HG02981 (cell line): ENCODE results near the gene RIN1.
"Not testable (repeated sequence)": the region's sequence is repeated elsewhere in the genome, so short reads cannot be mapped to it uniquely, and the experiment has no call there.

Source experiments
- ATAC-seq: cut with Tn5 transposase; IDR thresholded peaks from one replicate; pipeline ENCODE4 v1.9.1; 2021; ENCODE audit warnings: mild to moderate bottlenecking, moderate library complexity; ENCODE audit not compliant: unreplicated experiment

RIN1 gene

DNA sequence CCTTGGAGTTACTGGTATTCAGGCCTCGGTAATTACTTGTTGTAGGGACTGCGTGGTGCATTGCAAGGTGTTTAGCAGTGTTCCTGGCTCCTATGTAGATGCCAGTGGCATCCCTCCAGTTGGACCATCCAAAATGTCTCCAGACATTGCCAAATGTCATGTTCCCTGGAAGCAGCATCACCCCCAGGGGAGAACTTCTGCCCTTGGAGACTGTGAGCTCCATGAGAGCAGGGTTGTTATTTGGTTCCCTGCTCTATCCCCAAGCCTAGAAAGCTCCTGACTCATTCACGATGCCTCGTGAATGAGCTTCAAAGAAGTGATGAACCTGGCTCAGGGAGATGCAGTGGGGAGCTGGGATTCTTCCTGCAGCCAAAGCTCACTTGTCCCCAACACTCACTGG is 14.6 kb downstream of the RIN1 start:
- no peak for ATAC-seq

DNA sequence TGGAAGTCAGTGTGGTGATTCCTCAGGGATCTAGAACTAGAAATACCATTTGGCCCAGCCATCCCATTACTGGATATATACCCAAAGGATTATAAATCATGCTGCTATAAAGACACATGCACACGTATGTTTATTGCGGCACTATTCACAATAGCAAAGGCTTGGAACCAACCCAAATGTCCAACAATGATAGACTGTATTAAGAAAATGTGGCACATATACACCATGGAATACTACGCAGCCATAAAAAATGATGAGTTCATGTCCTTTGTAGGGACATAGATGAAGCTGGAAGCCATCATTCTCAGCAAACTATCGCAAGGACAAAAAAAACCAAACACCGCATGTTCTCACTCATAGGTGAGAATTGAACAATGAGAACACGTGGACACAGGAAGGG is 15.5 kb downstream of the RIN1 start:
- ATAC-seq = not testable (repeated sequence)

DNA sequence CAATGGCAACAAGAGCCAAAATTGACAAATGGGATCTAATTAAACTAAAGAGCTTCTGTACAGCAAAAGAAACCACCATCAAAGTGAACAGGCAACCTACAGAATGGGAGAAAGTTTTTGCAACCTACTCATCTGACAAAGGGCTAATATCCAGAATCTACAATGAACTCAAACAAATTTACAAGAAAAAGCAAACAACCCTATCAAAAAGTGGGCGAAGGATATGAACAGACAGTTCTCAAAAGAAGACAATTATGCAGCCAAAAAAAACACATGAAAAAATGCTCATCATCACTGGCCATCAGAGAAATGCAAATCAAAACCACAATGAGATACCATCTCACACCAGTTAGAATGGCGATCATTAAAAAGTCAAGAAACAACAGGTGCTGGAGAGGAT is 15.9 kb downstream of the RIN1 start:
- ATAC-seq = not testable (repeated sequence)

DNA sequence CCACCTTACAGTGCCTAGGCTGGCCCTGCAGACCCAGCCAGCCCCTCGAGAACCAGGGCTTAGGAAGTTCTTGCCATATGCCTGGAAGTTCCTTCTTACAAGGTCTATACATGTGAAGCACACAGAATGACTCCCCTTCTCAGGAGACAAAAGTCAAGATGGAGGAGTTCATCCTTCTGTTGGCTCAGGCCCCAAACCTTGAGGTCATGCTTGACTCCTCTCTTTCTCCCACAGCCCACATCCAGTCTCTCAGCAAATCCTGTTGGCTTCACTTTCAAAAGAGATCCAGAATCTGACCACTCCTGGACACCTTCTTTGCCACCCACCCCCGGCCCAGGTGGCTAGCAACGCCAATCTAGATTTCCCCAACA is 17.6 kb downstream of the RIN1 start:
- ATAC-seq = no peak

DNA sequence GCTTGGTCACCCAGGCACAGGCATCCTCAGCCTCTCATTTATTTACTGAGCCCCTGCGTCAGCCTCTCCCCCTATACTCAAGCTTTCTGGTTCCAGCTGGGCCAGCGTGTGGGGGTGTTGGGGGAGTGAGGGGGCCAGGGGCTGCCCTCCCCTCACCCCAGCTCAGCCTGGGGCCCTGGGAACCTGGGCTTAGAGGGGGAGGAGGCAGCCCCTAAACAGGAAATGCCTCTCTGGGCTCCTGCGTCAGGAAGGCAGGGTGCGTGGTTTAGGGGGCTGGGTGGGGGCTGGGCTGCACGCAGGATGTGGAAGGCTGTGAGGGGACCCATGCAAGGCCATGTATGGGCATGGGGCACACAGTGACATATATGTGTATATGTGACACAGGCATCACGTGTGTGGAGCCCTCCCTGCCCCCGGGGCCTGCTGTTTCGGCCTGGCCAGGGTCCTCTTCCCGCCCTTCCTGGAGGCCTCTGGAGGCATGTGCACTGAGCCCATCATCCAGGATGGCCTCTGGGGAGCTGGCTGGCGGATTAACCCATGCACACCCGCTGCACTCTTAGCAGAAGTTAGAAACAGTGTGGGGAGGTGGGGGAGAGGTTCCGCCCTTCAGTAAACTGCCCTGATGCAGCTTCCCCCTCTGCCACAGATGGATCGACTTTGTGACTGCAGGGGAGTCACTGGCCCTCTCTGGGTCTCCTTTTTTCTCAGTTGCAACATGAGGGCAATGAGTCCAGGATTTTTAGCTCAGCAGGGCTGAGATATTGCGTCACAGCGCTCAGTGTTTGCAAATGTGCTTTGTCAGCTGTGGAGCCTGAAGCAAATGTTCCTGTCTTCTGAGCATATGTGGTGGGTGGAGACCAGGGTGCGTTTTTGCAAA is 18.3 kb downstream of the RIN1 start:
- no peak for ATAC-seq

DNA sequence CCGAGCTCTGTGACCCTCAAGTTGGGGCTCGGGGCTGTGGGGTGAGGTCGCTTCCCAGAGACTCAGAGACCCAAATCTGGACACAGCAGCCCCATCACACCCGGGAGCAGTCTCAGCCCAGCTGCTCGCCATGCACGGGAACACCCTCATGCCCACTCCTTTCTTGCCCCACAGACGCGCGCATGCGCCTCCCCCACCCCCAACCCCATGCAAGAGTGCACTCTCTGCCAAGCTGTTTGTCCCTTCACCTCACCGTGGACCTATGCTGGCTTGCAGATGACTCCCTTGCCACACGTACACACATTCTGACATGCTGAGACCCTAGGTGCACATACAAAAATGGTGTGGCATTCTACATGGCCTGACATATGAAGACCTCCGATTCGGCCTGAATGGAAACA is 18.9 kb downstream of the RIN1 start:
- no peak for ATAC-seq

DNA sequence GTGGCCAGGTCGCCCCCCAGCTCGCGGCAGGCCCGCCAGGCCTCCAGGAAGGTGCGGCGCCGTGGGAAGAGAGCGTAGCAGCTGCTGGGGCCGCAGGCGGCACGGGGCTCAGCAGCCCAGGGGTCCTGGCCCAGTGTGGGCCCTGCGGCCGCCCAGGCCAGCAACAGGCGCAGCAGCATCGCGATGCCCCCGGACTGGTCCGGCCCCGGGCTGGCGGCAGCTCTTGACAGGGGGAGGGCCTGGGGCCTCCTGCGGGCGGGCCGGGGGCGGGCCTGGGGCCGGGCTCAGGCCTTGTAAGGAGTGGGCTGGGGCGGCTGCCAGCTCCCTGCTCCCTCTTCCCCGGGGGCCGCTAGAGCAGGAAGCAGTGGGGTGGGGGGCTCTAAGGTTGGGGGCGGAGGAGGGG is 19.4 kb downstream of the RIN1 start, which contains the start of gene CD248:
TSS of gene CD248 (minus strand) at position 196 of the 403 bp plus-strand sequence. CDS start at position 179, 17 bp downstream.
- ATAC-seq = no peak

DNA sequence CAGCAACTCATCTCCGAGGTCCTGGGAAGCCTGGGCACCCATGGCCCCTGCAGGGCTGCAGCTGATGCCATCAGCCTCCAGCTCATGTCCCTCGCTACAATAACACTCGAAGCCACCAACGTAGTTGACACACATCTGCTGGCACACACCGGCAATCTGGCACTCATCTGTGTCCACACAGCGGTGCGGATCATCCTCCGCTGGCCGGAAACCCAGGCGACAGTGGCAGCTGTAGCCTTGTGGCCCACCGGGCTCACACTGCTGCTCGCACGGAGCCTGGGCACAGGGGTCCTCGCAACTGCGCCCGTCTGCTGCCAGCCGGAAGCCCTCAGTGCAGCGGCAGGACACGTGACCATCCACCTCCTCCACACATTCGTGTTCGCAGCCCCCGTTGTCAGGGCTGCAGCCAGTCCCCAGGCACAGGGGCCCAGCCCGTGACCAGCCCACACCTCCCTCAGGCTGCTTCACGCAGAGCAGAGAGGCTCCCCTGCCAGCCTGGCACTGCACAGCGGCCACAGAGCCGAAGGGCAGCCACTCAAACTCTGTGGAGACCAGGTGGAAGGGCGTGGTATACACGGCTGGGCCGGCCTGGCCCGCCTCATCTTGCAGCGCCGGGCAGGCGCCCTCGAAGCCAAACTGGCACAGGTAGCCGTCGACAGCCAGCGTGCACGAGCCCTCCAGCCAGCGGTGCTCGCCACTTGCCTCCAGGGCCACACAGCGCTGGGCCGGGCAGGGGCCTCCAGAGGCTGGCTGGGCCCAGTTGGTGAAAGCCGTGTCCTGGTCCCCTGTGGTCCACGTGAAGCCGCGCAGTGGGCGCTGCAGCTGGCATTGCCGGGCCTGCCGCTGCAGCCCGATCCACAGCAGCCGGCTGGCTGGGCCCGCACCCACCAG is 20.1 kb downstream of the RIN1 start:
- ATAC-seq = no peak

DNA sequence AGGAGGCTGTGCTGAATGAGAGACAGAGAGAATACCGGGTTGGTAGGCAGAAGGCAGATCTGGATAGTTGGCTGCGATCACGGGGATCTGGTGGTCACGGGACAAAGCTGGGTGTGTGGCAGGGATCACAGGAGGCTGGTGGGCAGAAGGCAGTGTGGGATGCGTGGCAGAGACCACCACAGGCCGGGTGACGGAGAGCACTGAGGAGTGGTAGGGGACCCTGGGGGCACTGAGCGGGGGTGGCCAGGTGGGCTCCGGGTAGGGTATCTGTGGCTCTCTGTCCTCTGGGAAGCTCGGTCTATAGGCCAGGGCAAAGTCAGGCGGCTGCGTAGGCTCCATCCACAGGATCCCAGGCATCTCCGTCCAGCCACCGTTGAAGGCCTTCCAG is 20.7 kb downstream of the RIN1 start:
- ATAC-seq = no peak

DNA sequence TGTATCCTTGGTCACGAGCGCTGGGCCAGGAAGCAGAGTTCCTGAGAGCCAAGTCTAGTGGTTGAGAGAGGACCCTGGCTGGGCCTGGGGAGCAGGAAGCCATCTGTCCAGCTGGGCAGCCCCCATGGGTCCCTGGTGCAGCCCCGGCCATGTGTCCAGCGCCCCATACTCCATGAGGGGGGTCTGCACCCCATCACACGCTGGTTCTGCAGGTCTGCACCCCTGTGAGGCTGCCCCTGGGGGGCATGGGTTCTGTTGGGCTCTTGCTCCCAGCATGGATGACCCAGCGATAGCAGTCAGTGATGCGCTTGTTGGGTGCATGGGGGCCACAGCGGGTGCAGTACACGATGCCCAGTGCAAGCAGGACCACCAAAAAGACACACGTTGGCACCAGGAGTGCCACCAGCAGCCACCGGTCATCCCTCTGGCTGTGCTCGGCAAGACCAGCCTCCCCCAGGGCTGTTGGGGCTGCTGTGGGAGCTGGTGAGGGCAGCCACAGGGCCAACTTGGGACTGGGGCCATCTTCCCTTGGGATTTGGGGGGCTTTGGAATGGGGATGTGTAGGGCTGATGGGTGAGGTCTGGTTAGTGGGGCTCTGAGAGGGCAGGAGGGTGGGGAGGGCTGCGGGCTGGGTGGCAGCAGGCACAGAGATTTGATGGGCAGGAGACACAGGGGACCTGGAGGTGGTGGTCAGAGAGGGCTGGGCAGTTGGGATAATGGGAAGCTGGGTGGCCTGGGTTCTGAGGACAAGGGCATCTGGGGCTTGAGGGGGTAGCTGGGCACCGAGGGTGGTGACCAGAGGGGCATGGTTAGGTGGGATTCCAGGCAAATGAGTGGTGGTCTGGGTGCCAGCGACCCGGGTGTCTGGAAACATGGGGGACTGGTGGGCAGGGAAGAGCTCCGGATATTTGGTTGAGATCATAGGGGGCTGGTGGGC is 21.4 kb downstream of the RIN1 start:
- ATAC-seq = no peak

DNA sequence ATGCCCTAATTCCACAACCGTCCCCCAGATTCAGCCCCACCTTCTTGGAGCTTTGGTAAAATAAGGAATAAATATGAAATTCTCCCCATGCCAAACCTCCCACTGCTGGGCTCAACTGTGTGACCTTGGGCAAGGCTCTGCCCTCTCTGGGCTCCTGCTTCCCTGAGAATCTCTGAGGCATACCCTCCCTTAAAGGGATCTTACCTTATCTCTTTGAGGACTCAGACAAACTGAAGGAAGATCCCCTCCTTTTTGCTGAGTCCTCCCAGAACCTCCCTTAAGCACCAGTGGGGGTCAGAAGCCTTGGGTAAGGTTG is 22.1 kb downstream of the RIN1 start:
- ATAC-seq = no peak

DNA sequence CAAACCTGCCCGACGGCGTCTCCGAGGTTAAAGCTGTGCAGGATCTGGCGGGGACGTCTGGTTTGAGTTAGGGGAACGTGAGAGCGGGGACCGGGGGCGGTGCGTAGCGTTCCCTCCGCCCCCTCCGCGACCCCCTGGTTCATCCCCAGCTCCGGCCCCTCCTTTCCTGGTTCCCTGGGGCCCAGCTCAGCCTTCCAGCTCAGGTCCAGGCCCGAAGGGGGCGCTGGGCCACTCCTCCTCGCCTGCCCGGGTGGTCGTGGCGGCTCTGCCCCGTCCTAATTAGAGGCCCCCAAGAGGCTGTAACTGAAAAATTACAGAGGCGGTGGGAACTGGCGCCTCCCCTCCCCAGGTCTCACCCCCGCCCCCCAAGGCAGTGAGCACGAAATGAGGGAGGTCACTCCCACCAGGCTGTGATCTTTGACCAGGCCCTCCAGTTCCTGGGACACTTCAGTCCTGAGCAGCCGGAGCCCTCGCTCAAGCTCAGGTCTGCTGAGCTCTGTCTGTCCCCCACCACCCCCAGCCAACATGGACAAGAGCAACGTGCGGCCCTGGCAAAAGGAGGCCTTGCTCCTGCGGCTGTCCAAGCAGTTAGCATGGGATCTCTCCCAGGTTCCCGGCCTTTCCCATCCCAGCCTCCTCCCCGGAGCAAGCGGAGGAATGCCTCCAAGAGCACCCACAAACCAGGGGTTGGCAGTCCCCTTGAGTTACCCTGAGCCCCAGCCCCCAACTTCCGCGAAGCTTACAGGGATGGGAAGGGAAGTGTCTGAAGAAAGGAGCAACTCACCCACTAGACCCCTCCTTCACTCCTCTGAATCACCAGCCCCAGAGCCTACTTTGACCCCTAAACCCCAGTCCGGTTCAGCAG is 22.7 kb downstream of the RIN1 start:
- no peak for ATAC-seq

DNA sequence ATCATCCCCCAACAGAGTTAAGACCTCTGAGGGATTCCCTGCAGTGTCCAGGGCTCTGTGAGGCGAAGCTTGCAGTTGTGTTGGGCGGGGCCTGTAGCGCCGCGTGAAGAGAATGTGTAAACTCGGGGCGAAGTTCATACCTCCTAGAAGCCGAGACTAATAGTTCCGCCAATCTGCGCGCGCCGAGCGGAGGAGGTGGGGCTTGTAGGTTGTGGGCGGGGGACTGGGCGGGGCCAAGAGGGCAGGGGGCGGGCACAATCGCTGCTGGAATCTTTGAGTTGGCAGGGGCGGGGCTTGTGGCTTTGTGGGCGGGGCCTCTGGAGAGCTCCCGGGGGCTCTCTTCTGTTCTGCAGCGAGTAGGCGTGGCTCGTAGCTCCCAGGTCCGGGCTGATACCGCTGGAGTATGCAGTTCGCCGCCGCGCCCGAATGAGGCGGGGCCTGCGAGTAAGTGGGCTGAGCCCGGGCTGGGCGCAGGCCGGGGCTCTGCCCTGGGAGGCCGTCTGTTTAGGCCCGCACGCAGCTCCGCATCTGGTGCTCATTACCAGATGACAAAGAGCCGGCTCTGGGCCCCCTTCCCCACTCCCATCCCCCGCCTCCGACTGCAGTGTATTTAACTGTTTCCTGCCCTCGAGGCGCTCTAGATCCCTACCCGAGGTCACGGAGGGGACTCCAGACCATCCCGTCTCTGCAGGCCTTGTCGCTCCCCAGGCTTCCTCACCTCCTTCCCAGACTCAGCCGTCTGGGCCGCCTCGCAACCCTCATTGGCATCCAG is 23.5 kb downstream of the RIN1 start:
- peak; percentile 57 for ATAC-seq

DNA sequence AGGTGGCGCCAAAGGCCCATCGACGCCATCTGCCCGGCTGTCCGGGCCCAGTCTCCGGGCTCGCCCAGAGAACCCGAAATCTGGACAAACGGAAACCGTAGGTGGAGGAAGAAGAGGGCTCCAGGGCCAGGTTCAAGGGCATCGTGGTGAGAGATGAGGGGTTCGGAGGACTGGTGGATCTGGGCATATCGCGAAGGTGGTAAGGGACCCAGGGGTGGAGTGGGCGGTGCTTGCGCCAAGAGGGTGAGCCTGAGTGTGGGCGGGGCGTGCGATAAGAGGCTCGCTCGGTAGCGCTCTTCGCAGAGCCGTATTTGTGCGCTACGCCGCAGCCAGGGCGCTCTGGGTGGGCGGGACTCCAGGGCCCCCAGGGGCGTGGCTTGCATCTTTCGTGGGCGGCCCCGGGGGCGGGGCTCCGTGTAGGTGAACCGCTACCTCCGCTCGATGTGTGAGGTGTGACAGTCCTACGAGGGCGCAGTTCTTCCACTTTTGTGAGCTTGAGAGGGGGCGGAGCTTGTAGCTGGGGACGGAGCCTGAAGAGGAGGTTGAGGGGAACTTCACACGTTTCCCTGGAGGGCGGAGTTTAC is 24.2 kb downstream of the RIN1 start:
- ATAC-seq = peak; percentile 51

DNA sequence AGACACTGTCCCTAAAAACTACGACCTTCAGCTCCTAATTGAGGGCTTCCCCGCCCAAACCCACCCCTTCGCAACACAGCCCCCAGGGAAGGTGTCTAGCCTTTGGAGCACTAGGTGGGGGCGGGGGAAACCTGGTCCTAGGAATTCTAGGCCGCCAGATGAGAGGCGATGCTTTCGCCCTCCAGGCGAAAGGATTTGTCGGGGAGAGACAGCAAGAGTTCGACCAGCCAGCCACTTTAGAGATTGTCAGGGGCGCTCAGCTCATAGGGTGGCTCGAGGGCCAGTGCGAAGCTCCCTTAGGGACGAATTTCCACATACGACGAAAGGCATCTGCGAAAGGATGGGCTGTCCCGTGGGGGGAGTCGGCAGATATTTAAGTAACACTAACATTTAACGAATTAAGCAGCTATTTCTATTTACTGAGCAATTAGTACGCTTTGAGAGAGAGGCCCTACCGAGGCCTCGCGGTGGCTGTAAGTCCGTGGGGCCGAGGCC is 24.7 kb downstream of the RIN1 start:
- no peak for ATAC-seq

DNA sequence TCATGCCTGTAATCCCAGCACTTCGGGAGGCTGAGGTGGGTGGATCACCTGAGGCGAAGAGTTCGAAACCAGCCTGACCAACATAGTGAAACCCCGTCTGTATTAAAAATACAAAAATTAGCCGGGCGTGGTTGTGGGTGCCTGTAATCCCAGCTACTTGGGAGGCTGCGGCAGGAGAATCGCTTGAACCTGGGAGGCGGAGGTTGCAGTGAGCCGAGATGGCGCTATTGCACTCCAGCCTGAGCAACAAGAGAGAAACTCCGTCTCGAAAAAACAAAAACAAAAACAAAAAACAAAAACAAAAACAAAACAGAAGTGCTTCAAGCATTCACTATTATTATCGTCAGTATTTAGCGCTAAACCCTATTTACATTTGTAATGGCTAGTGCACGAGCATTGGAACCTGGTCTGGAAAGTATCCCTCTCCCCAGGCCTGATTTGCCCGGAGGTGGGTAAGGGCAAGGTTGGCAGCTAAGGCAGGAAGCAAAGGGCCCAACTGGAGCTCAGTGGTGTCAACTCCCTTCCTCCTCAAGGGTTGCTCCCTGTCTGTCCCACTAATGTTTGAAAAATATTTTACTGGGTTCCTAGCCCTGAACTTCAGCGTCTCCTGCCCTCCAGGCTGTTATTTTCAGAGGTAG is 25.3 kb downstream of the RIN1 start:
- not testable (repeated sequence) for ATAC-seq

DNA sequence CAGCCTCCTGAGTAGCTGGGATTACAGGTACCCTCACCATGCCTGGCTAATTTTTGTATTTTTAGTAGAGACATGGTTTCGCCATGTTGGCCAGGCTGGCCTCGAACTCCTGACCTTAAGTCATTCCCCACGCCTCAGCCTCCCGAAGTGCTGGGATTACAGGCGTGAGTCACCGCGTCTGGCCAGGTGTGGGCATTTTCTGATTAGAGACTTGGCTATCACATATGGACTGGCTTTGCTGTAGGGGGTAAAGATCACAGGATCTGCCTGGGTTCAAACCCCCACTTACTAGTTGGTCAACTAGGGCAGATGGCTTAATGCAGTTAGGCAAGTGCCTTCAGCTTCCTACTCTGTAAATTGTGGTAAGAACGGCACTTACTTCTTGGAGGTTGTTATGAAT is 25.9 kb downstream of the RIN1 start:
- no peak for ATAC-seq

DNA sequence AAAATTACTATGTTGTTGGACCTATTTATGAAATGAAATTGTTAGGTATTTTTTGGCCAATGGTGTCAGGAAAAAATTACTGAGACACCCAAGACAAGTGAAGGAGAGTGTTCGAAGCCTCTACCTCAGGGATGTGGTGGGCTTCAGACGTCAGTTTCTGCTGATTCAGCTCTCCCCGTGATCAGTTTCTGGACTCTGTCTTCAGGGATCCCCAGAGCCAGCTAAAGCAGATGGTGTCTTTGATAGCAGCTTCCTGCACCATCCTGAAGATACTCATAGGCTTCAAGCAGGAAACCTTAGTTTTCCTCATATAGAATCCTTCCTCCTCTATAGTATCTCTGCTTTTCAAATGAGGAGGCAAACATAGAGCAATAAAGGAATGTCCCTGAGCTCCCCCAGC is 26.8 kb downstream of the RIN1 start:
- ATAC-seq = no peak
